Smooth muscle cell (in vitro differentiated cells): ENCODE data around the gene PRKG1. TPM values are rescaled to one million over a fixed set of nuclear protein-coding genes. Genes with fewer than 3 reads are reported as not detected.

Experiments used
- DNase-seq: peaks from one replicate; lab custom pipeline; 2025; ENCODE audit not compliant: unreplicated experiment; lab: John Stamatoyannopoulos, UW
- H2AFZ ChIP-seq: fragments of 200-600 bp; sonication (generic); 2 replicates; pipeline ENCODE4 v1.6.0; 2016; ENCODE audit warnings: antibody characterized with exemption, low read depth, mild to moderate bottlenecking
- H3F3A ChIP-seq: fragments of 200-600 bp; sonication (generic); 2 replicates; pipeline ENCODE4 v1.6.0; 2017; ENCODE audit warnings: antibody characterized with exemption, low read depth
- H3K27ac ChIP-seq: fragments of 200-600 bp; sonication (generic); 2 replicates; pipeline ENCODE4 v1.5.1; 2016; ENCODE audit warnings: low read depth, mild to moderate bottlenecking
- H3K27me3 ChIP-seq: fragments of 200-600 bp; sonication (generic); 2 replicates; pipeline ENCODE4 v1.6.1; 2016; ENCODE audit warnings: low read depth, mild to moderate bottlenecking
- H3K36me3 ChIP-seq: fragments of 200-600 bp; sonication (generic); 2 replicates; pipeline ENCODE4 v1.5.1; 2016; ENCODE audit warnings: low read depth
- H3K4me1 ChIP-seq: fragments of 200-600 bp; sonication (generic); 2 replicates; pipeline ENCODE4 v1.5.1; 2016; ENCODE audit warnings: low read depth
- H3K4me2 ChIP-seq: fragments of 200-600 bp; sonication (generic); 2 replicates; pipeline ENCODE4 v1.6.0; 2016; ENCODE audit warnings: mild to moderate bottlenecking
- H3K4me3 ChIP-seq: fragments of 200-600 bp; sonication (generic); 2 replicates; pipeline ENCODE4 v1.5.1; 2016; ENCODE audit warnings: mild to moderate bottlenecking
- H3K79me2 ChIP-seq: fragments of 200-600 bp; sonication (generic); 2 replicates; pipeline ENCODE4 v1.6.0; 2016; ENCODE audit warnings: low read depth, mild to moderate bottlenecking
- H3K9ac ChIP-seq: fragments of 200-600 bp; sonication (generic); 2 replicates; pipeline ENCODE4 v1.6.0; 2016; ENCODE audit warnings: low read depth
- H3K9me3 ChIP-seq: fragments of 200-600 bp; sonication (generic); replicated peaks from 2 replicates; pipeline ENCODE4 v1.5.1; 2016; ENCODE audit warnings: low read depth
- H4K20me1 ChIP-seq: fragments of 200-600 bp; sonication (generic); 2 replicates; pipeline ENCODE4 v1.6.0; 2016; ENCODE audit warnings: low read depth
- CTCF ChIP-seq: fragments of 200-600 bp; sonication (generic); IDR thresholded peaks from 2 replicates; pipeline ENCODE4 v1.5.1; 2017; ENCODE audit warnings: borderline replicate concordance, mild to moderate bottlenecking, antibody characterized with exemption; ENCODE audit not compliant: insufficient read depth, poor library complexity, severe bottlenecking
- WGBS: methylation state at CpG from one replicate; pipeline ENCODE4 v1.1.7; 2016; ENCODE audit warnings: low lambda C conversion rate; 5-methylcytosine and 5-hydroxymethylcytosine counted together
- polyA plus RNA-seq: library from polyadenylated mRNA; unstranded; fragments of >200 nt; fragmentation: Nextera tagmentation; extraction: Ambion mirVana; gene quantifications from 2 replicates; pipeline ENCODE4 v1.2.1, GENCODE V29; 2016
- total RNA-seq: library from RNA; depleted of rRNA; stranded (reverse); fragments of >200 nt; gene quantifications from 2 replicates; pipeline ENCODE4 v1.2.3, GENCODE V29; 2014

PRKG1 gene
- total and polyA plus RNA-seq, 2 experiments from 2014 or later: 7.2 to 13.4 TPM

GRCh38 chr10:52004342-52004949 lies 930.2 kb downstream of the PRKG1 start:
- peak; percentile 74 for TF ChIP-seq CTCF
- no peaks in the 10 kb centered on the region for H3K36me3 ChIP-seq
- no peak overlapping the region for H2AFZ ChIP-seq
- no peaks in the 10 kb centered on the region for H3K4me1 ChIP-seq
- DNase-seq: no peak
- H3K79me2 ChIP-seq: no peaks in the 10 kb centered on the region
- H3K9ac ChIP-seq: no peak overlapping the region
- 47% methylated on average over 5 of the region's 5 CpGs for WGBS
- H4K20me1 ChIP-seq: no peaks in the 10 kb centered on the region
- no peaks in the 10 kb centered on the region for H3F3A ChIP-seq
- H3K27ac ChIP-seq: no peak overlapping the region
- no peaks in the 10 kb centered on the region for H3K27me3 ChIP-seq
- H3K4me2 ChIP-seq: no peak overlapping the region
- peaks cover 3% of the 10 kb centered on the region for H3K9me3 ChIP-seq
- H3K4me3 ChIP-seq: no peak overlapping the region

GRCh38 chr10:52007091-52007490 lies 932.8 kb downstream of the PRKG1 start:
- no peaks in the 10 kb centered on the region for H4K20me1 ChIP-seq
- H3K27me3 ChIP-seq: no peaks in the 10 kb centered on the region
- peaks cover 3% of the 10 kb centered on the region for H3K9me3 ChIP-seq
- no peak overlapping the region for H2AFZ ChIP-seq
- H3F3A ChIP-seq: no peaks in the 10 kb centered on the region
- WGBS: 92% methylated on average over 2 of the region's 2 CpGs
- H3K27ac ChIP-seq: no peak overlapping the region
- no peak for DNase-seq
- H3K79me2 ChIP-seq: no peaks in the 10 kb centered on the region
- H3K4me1 ChIP-seq: no peaks in the 10 kb centered on the region
- no peak for TF ChIP-seq CTCF
- H3K4me2 ChIP-seq: no peak overlapping the region
- H3K9ac ChIP-seq: no peak overlapping the region
- H3K4me3 ChIP-seq: no peak overlapping the region
- no peaks in the 10 kb centered on the region for H3K36me3 ChIP-seq

GRCh38 chr10:52011118-52011517 lies 936.8 kb downstream of the PRKG1 start:
- Histone ChIP-seq H4K20me1 (no peaks in the 10 kb centered on the region), H2AFZ (no peak overlapping the region), H3K9me3 (peaks cover 3% of the 10 kb centered on the region), H3K4me3 (no peak overlapping the region), H3K79me2 (no peaks in the 10 kb centered on the region), H3K4me1 (no peaks in the 10 kb centered on the region), H3F3A (no peaks in the 10 kb centered on the region), H3K36me3 (no peaks in the 10 kb centered on the region), H3K27me3 (no peaks in the 10 kb centered on the region), H3K27ac (no peak overlapping the region), H3K9ac (no peak overlapping the region), H3K4me2 (no peak overlapping the region)
- no peak for DNase-seq
- no peak for TF ChIP-seq CTCF
- WGBS: 94% methylated on average over 1 of the region's 1 CpG

GRCh38 chr10:52019077-52019555 lies 944.8 kb downstream of the PRKG1 start:
- Histone ChIP-seq H3K9ac (no peak overlapping the region), H3K27me3 (no peaks in the 10 kb centered on the region), H3K79me2 (no peaks in the 10 kb centered on the region), H2AFZ (no peak overlapping the region), H3K4me2 (no peak overlapping the region), H3K9me3 (no peaks in the 10 kb centered on the region), H3F3A (no peaks in the 10 kb centered on the region), H3K27ac (no peak overlapping the region), H4K20me1 (no peaks in the 10 kb centered on the region), H3K36me3 (no peaks in the 10 kb centered on the region), H3K4me3 (no peak overlapping the region), H3K4me1 (peaks cover 15% of the 10 kb centered on the region)
- DNase-seq: no peak
- WGBS: 34% methylated on average over 3 of the region's 3 CpGs
- TF ChIP-seq CTCF: no peak
